ENCODE data around the gene MARK2.
"Not testable (repeated sequence)": the region's sequence is repeated elsewhere in the genome, so short reads cannot be mapped to it uniquely, and the experiment has no call there.

Gene MARK2

GRCh38 chr11:63838678-63839507 lies at the start of gene MARK2:
Gene MARK2 (plus strand): TSS chr11:63839110. CDS start chr11:63839507, 397 bp downstream.
- DNase-seq = peak; percentile 100

- DNase-seq = no peak
Observed at GRCh38 chr11:63791495-63792167, 47.3 kb upstream of the MARK2 start.

DNA sequence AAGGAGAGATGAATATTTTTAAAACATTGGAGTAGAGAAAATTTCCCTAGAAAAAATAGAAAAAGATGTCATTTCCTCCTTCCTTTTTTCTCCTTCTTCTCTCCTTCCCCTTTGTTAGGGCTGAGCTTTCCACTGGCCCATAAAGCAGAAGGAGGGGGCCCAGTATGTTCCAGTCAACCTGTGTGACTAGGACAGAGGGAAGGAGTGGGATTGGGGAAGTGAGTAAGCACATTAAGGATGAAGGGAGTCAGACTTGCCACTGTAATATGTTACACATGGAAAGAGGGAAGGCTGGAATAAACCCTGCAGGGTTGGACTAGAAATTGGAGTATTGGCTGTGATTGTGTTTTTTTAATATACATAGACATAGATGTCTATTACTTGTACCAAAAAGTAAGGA lies 45.7 kb upstream of the MARK2 start:
- DNase-seq = no peak

DNA sequence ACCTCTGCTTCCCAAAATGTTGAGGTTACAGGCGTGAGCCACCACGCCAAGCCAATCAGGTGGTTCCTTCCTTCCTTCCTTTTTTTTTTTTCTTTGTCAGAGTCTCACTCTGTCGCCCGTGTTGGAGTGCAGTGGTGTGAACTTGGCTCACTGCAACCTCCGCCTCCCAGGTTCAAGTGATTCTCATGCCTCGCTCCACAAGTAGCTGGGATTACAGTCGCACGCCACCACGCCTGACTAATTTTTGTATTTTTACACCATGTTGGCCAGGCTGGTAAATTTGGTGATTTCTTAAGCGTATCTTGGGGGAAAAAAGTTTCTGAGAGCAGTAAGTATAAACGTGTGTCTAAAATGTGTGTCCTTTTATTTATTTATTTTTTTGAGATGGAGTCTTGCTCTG lies 43.8 kb upstream of the MARK2 start:
- DNase-seq = no peak

- no peak for DNase-seq
Observed at GRCh38 chr11:63800921-63801320, 38.0 kb upstream of the MARK2 start.

GRCh38 chr11:63802637-63803414 lies 36.1 kb upstream of the MARK2 start:
- DNase-seq = no peak

DNA sequence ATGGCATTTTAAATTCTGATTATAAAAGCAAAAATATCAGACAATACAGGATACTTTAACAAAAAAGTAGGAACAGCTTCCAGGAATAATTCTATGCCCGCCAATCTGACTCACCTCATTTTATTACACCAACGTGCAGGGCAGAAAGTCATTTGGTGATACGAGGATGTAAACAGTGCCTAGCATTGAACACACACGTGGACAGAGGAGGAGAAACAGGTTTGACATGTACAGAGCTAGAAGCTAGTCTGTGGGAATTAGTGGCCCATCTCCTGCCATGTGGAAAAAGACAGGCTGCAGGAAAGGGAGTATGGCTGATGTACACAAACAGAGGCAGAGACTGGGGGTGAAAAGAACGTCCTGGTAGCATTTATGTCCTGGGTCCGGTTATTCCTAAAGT lies 34.7 kb upstream of the MARK2 start:
- DNase-seq = no peak

DNA sequence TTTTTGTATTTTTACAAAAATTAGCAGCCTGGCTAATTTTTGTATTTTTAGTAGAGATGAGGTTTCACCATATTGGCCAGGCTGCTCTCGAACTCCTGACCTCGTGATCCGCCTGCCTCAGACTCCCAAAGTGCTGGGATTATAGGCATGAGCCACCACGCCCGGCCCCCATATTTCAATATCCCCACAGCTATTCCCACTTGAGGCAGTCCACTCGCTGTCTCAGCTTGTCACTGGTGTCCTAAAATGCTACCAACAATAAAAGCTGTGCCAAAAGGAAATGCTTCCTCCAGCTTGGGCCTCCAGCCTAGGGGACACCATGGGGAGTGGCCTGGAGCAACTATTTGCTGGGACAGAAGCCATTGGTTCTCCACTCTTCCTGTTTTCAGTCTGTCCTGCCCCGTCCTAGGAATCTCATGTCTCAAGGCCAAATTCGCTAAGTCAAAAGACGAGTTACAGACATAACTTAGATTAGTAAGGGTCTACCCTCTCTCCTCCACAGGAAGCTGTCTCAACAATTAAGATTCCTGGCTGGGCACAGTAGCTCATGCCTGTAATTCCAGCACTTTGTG lies 33.0 kb upstream of the MARK2 start:
- DNase-seq = no peak

- not testable (repeated sequence) for DNase-seq
Observed at GRCh38 chr11:63810383-63810782, 28.5 kb upstream of the MARK2 start.

DNA sequence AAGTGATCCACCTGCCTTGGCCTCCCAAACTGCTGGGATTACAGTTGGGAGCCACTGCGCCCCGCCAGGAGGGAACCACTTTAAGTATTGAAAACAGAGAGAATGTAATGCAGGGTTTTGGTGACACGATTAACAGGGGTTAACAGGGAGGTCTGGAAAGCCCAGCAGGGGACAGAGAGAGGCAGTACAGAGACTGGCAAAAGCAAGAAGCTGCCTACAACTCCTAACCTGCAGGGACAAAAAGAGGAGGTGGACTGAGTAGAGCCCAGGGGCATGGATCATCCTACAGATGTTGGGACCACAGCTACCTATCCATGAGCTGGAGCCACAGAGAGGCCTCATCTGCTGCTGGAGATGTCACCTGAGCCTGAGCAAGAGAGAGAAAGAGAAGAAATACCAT lies 27.4 kb upstream of the MARK2 start:
- DNase-seq = no peak

DNA sequence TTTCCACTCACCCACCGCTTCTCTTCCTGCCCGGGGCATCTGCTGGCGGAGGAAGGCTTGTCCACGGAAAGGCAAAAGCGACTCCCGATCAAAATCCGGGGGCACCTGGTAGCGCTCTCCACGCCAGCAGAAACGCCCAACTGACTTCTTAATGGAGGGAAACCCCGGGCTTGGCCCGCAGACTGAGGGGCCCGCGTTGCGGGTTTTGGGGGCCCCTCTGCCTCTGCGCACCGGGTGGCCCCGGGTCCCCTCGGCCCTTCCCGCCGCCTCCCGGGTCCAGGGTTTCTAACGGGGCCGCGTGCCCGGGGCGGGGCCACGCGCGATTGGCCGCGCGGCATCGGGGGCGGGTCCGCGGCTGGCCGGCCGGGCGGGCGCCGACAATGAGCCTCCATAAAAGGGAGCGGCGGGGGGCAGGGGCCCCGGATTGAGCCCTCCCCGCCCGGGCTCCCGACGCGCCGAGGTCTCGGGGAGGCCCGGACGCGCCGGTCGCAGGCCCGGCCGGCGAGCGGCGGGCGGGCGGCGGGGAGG lies 25.8 kb upstream of the MARK2 start, which contains the start of gene SPINDOC:
TSS of gene SPINDOC (plus strand) at position 422 of the 528 bp plus-strand sequence. CDS start 231 bp downstream, outside the sequence.
- peak; percentile 62 for DNase-seq

DNA sequence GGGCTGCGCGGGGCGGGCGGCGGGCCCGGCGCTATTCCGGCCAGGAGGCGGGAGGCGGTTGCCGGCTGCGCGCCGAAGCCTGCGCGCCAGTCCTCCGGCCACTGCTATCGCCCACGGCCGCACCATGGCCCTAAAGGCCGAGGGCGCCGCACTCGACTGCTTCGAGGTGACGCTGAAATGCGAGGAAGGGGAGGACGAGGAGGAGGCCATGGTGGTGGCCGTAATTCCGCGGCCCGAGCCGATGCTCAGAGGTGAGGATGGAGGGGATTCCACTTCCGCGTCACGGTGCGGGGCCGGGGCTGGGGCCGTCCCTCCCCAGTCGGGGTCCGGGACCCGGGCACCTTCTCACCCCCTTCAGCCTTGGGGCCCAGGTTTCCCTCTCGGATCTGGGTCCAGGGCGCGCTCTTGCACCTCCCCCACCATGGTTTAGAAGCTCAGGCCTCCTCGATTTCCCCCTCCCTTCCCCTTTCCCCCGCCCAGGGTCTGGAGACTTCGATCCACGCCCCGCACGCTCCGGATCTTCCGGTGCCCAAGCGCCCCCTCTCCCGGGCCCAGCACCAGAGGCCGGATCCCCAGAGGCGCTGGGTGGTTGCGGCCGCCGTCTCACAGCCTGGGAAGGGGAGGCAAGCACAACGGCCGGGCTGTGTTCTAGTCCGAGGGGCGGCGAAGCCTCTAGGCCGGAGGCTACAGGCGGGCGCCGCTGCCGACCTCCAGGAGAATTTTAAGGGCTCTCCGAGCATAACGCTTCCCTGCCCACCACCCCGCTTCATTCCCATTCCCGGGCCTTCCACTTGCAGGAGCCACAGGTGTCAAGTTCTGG lies 25.1 kb upstream of the MARK2 start:
- peak; percentile 13 for DNase-seq

DNA sequence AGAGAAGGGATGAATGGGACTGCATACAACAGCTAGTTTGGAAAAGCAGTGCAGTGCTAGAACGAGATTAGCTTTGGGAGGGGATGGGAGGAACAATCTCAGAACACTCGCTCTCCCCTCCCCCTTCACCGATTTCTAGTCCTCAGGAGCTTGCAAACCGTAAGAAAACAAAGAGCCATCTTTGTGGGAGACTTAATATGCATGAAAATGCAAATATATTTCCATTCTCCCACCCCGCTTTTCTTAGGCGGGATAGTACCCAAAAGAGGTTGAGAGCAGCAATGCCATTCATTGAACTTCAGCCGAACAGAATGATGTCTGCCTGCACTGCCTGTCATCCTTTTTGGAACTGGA lies 24.6 kb upstream of the MARK2 start:
- DNase-seq = no peak

GRCh38 chr11:63816166-63816565 lies 22.7 kb upstream of the MARK2 start:
- DNase-seq = no peak

DNA sequence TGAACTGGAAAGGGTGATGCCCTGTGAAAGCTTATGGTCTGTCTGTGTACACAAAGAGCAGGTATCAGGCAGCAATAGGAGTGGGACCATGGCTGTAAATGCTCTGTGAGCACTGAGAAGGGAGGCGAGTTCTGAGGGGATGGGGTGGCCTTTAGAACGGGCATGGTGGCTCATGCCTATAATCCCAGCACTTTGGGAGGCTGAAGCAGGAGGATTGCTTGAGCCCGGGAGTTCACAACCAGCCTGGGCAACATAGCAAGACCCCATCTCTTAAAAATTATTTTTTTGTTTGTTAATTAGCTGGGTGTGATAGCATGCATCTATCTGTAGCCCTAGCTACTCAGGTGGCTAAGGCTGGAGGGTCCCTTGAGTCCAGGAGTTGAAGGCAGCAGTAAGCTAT lies 22.2 kb upstream of the MARK2 start:
- no peak for DNase-seq

- no peak for DNase-seq
Observed at GRCh38 chr11:63817758-63818498, 21.0 kb upstream of the MARK2 start.

DNA sequence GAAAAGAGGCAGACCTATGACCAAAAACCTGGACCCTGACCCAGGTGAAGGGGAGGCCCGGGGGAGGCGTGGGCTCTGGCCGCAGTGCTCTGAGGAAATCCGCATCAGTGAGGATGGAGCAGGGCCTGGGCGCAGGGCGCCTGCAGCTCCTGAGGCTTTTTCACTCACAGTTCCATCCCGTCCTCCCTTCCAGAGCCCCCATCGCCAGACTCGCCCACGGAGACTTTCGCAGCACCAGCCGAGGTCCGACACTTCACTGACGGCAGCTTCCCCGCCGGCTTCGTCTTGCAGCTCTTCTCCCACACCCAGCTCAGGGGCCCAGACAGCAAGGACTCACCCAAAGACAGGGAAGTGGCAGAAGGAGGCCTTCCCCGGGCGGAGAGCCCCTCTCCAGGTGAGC lies 20.3 kb upstream of the MARK2 start:
- DNase-seq = no peak

DNA sequence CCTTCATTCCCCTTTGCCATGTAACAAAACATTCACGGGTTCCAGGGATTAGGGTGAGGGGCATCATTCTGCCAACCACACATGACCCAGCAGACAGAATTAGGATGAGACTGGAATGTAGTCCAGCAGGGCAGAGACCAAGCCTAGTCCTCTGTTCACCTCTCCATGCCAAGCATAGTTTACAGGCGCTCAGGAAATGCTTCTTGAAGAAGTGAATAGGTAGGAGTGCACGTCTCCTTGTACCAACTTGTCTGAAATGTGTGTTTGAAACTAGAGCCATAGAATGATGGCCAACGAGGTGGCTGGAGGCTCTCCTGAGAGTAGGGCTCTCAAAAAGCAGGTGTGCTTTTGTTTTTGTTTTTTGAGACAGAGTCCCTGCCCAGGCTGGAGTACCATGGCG lies 17.5 kb upstream of the MARK2 start:
- DNase-seq = no peak

DNA sequence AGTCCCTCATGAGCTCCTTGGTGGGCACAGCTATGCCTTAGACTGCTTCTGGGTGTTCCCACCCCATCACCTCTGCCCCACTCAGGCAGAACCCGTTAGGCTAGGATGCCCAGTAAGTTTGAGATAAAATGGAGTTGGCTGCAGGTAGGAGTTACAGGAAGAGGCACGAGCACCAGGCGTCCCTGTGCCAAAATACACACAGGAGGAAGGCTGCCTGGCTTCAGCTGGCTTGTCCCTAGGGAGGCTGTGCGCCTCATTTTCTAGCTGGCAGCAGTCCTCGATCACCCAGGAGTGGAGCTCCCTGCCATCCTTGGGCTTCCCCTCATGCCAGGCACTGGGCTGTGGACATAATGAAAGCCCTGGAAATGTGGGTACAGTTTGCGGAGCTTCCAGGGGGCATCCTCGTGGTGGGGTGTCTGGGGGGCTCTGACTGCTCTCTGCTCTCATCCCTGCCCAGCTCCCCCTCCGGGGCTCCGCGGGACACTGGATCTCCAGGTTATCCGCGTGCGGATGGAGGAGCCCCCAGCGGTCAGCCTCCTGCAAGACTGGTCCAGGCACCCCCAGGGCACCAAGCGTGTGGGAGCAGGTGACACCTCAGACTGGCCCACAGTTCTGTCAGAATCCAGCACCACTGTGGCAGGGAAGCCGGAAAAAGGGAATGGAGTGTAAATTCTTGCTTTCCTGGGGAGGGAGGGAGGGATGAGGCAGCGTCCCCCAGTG lies 12.3 kb upstream of the MARK2 start:
- DNase-seq = no peak

- no peak for DNase-seq
Observed at GRCh38 chr11:63829823-63830489, 9.0 kb upstream of the MARK2 start.

Data from activated CD4-positive, alpha-beta T cell treated with anti-CD3 and anti-CD28 coated beads, Interleukin-2, amount 50 U/mL, for 1 hour (primary cell).